GM12801 (cell line): ENCODE results near the gene TMCO6.

ENCODE experiments used
- CTCF ChIP-seq: IDR thresholded peaks from one replicate; pipeline ENCODE4 v1.5.1; 2011; ENCODE audit warnings: control low read depth; ENCODE audit not compliant: insufficient read length; ENCODE audit errors: extremely low read depth

The TMCO6 gene

GRCh38 chr5:140600096-140600495 is 39.2 kb upstream of the TMCO6 start:
- no peak for TF ChIP-seq CTCF

GRCh38 chr5:140602147-140602546 is 37.1 kb upstream of the TMCO6 start:
- no peak for TF ChIP-seq CTCF

GRCh38 chr5:140603734-140604133 is 35.5 kb upstream of the TMCO6 start:
- TF ChIP-seq CTCF = no peak

GRCh38 chr5:140605879-140606278 is 33.4 kb upstream of the TMCO6 start:
- no peak for TF ChIP-seq CTCF

- TF ChIP-seq CTCF = no peak
These were observed 32.2 kb upstream of the TMCO6 start for GRCh38 chr5:140607031-140607430.

- TF ChIP-seq CTCF = no peak
These were observed 30.5 kb upstream of the TMCO6 start for GRCh38 chr5:140608722-140609121.

- no peak for TF ChIP-seq CTCF
These were observed 30.1 kb upstream of the TMCO6 start for GRCh38 chr5:140609126-140609525.

GRCh38 chr5:140611020-140611521 is 28.2 kb upstream of the TMCO6 start:
- no peak for TF ChIP-seq CTCF
